WTC11 (cell line): ENCODE measurements around the gene LRRC8D. TPM values are rescaled to one million over a fixed set of nuclear protein-coding genes. Genes with fewer than 3 reads are reported as not detected.
A peak's percentile ranks its signal among the peaks of the same experiment; 100 is the strongest.

Experiments used
- ATAC-seq: fragments of 200-7000 bp; cut with Tn5 transposase; 2 replicates; pipeline ENCODE4 v1.10.0; 2021; ENCODE audit warnings: mild to moderate bottlenecking, moderate library complexity
- CTCF ChIA-PET: fragments of 300-600 bp; sonication (Branson Sonifier 250); formaldehyde crosslinking; loops from one replicate; lab custom pipeline; 2021; ENCODE audit warnings: antibody characterized with exemption; lab: Charles Lee
- POLR2A ChIA-PET: fragments of 350-600 bp; sonication (Branson Sonifier 250); formaldehyde crosslinking; loops from one replicate; lab custom pipeline; 2021; ENCODE audit warnings: antibody characterized with exemption; lab: Charles Lee
- DNase-seq: peaks from one replicate; pipeline ENCODE4 v3.0.0; 2021; ENCODE audit warnings: low spot score
- H3K27ac Mint-ChIP-seq: 2 replicates; pipeline ENCODE4 v1.8.0; 2021; ENCODE audit warnings: mixed read lengths
- H3K27me3 Mint-ChIP-seq: 2 replicates; pipeline ENCODE4 v1.8.0; 2021; ENCODE audit warnings: low read depth, mild to moderate bottlenecking, moderate library complexity, mixed read lengths
- H3K36me3 Mint-ChIP-seq: 2 replicates; pipeline ENCODE4 v1.8.0; 2021; ENCODE audit warnings: mixed read lengths
- H3K4me1 Mint-ChIP-seq: 2 replicates; pipeline ENCODE4 v1.8.0; 2022; ENCODE audit warnings: mixed read lengths
- H3K4me3 Mint-ChIP-seq: 2 replicates; pipeline ENCODE4 v1.8.0; 2021; ENCODE audit warnings: mild to moderate bottlenecking, moderate library complexity, mixed read lengths
- H3K9me3 Mint-ChIP-seq: 2 replicates; pipeline ENCODE4 v1.8.0; 2021; ENCODE audit warnings: mixed read lengths
- AFF4 ChIP-seq: sonication (generic); formaldehyde crosslinking; IDR thresholded peaks from 2 replicates; pipeline ENCODE4 v1.8.1; 2023; ENCODE audit warnings: mild to moderate bottlenecking, missing genetic modification reagents, borderline replicate concordance
- E2F5 ChIP-seq: sonication (generic); formaldehyde crosslinking; IDR thresholded peaks from 2 replicates; pipeline ENCODE4 v1.8.1; 2022; ENCODE audit warnings: mild to moderate bottlenecking, moderate library complexity, missing genetic modification reagents
- GRHL2 ChIP-seq: fragments of 250-450 bp; sonication (Bioruptor Pico); IDR thresholded peaks from 2 replicates; pipeline ENCODE4 v1.8.0; 2022; ENCODE audit warnings: mild to moderate bottlenecking, moderate library complexity; ENCODE audit not compliant: insufficient replicate concordance, severe bottlenecking
- GTF2I ChIP-seq: fragments of 250-450 bp; sonication (Bioruptor Pico); conservative IDR thresholded peaks from 2 replicates; pipeline ENCODE4 v1.4.0; 2021; ENCODE audit warnings: mild to moderate bottlenecking
- HMGA2 ChIP-seq: fragments of 250-450 bp; sonication (Bioruptor Pico); IDR thresholded peaks from 2 replicates; pipeline ENCODE4 v1.4.0; 2021; ENCODE audit warnings: mild to moderate bottlenecking, moderate library complexity
- JUN ChIP-seq: sonication (generic); formaldehyde crosslinking; IDR thresholded peaks from 2 replicates; pipeline ENCODE4 v1.8.0; 2023; ENCODE audit warnings: mild to moderate bottlenecking, missing genetic modification reagents
- MAX ChIP-seq: sonication (generic); formaldehyde crosslinking; IDR thresholded peaks from 2 replicates; pipeline ENCODE4 v1.8.0; 2022; ENCODE audit warnings: mild to moderate bottlenecking, missing genetic modification reagents
- MLX ChIP-seq: sonication (generic); formaldehyde crosslinking; IDR thresholded peaks from 2 replicates; pipeline ENCODE4 v1.8.1; 2023; ENCODE audit warnings: mild to moderate bottlenecking, missing genetic modification reagents, moderate library complexity
- PRDM15 ChIP-seq: sonication (generic); formaldehyde crosslinking; IDR thresholded peaks from 2 replicates; pipeline ENCODE4 v1.8.0; 2022; ENCODE audit warnings: missing genetic modification reagents
- RELA ChIP-seq: sonication (generic); formaldehyde crosslinking; IDR thresholded peaks from 2 replicates; pipeline ENCODE4 v1.8.1; 2022; ENCODE audit warnings: missing genetic modification reagents, mild to moderate bottlenecking, borderline replicate concordance
- SOX15 ChIP-seq: fragments of 250-450 bp; sonication (Bioruptor Pico); IDR thresholded peaks from 2 replicates; pipeline ENCODE4 v1.9.0; 2021; ENCODE audit warnings: mild to moderate bottlenecking
- TP53 ChIP-seq: sonication (generic); formaldehyde crosslinking; IDR thresholded peaks from 2 replicates; pipeline ENCODE4 v1.8.1; 2023; ENCODE audit warnings: mild to moderate bottlenecking, missing genetic modification reagents
- ZNF121 ChIP-seq: sonication (generic); formaldehyde crosslinking; IDR thresholded peaks from 2 replicates; pipeline ENCODE4 v1.8.0; 2023; ENCODE audit warnings: missing genetic modification reagents
- ZNF232 ChIP-seq: sonication (generic); formaldehyde crosslinking; IDR thresholded peaks from 2 replicates; pipeline ENCODE4 v1.8.0; 2022; ENCODE audit warnings: mild to moderate bottlenecking, missing genetic modification reagents
- total RNA-seq: library from RNA; stranded (reverse); gene quantifications from 3 replicates; pipeline ENCODE4 v1.2.3, GENCODE V29; 2021

Gene LRRC8D
- total RNA-seq, 1 experiment from 2014 or later = 42.6 TPM

GRCh38 chr1:89945852-89946476 lies 125.1 kb downstream of the LRRC8D start (continued):
- TF ChIP-seq TP53 (CRISPR knock-in tag) = no peak
- TF ChIP-seq ZNF121 = no peak

GRCh38 chr1:89946532-89946931 lies 125.7 kb downstream of the LRRC8D start:
- peaks cover 5% of the 10 kb centered on the region for H3K27me3 Mint-ChIP-seq
- POLR2A ChIA-PET = no interaction called here
- DNase-seq (no peak), ATAC-seq (no peak)
- H3K27ac Mint-ChIP-seq = no peak overlapping the region
- H3K9me3 Mint-ChIP-seq = no peaks in the 10 kb centered on the region
- H3K36me3 Mint-ChIP-seq = no peaks in the 10 kb centered on the region
- H3K4me1 Mint-ChIP-seq = peaks cover 33% of the 10 kb centered on the region
- no peak for TF ChIP-seq ZNF232
- no peak for TF ChIP-seq RELA
- TF ChIP-seq AFF4 (CRISPR knock-in tag) = no peak
- no peak for TF ChIP-seq JUN (CRISPR knock-in tag)
- no peak for TF ChIP-seq PRDM15 (CRISPR knock-in tag)
- no peak for TF ChIP-seq HMGA2 (CRISPR knock-in tag)
- no peak overlapping the region for H3K4me3 Mint-ChIP-seq
- CTCF ChIA-PET = no interaction called here

- ATAC-seq (no peak), DNase-seq (no peak)
- H3K4me1 Mint-ChIP-seq = peaks cover 36% of the 10 kb centered on the region
- POLR2A ChIA-PET = interaction anchor here (0.5 to 0.7 kb wide), 3 partner anchors 68 to 356 kb away, joined by 3 to 7 read pairs (median 3); no protein-coding TSS in a partner anchor
- no peaks in the 10 kb centered on the region for H3K36me3 Mint-ChIP-seq
- CTCF ChIA-PET = interaction anchor here (1.1 to 1.4 kb wide), 2 partner anchors 144 to 168 kb away, joined by 3 to 5 read pairs; no protein-coding TSS in a partner anchor
- TF ChIP-seq ZNF121 = peak; percentile 70
- TF ChIP-seq SOX15 (CRISPR knock-in tag) = no peak
- peaks cover 5% of the 10 kb centered on the region for H3K27me3 Mint-ChIP-seq
- H3K27ac Mint-ChIP-seq = no peak overlapping the region
- H3K9me3 Mint-ChIP-seq = no peaks in the 10 kb centered on the region
- H3K4me3 Mint-ChIP-seq = no peak overlapping the region
Measured at GRCh38 chr1:89948722-89949345, 128.0 kb downstream of the LRRC8D start.

GRCh38 chr1:89949991-89950624 lies 129.3 kb downstream of the LRRC8D start:
- DNase-seq = no peak
- H3K9me3 Mint-ChIP-seq = no peaks in the 10 kb centered on the region
- peaks cover 38% of the 10 kb centered on the region for H3K4me1 Mint-ChIP-seq
- peak overlapping the region; percentile 82 for H3K27ac Mint-ChIP-seq
- ATAC-seq = peak; percentile 18; the same call in 1 of the 2 replicates
- peaks cover under 1% of the 10 kb centered on the region for H3K27me3 Mint-ChIP-seq
- POLR2A ChIA-PET = interaction anchor here (0.7 kb wide), 1 partner anchor 14 kb away, joined by 4 read pairs; no protein-coding TSS in a partner anchor
- CTCF ChIA-PET = interaction anchor here (0.6 to 1.4 kb wide), 5 partner anchors 91 to 757 kb away, joined by 3 to 9 read pairs (median 5); no protein-coding TSS in a partner anchor
- no peaks in the 10 kb centered on the region for H3K36me3 Mint-ChIP-seq
- H3K4me3 Mint-ChIP-seq = no peak overlapping the region
- TF ChIP-seq E2F5 (no peak), MAX (CRISPR knock-in tag) (no peak), MLX (CRISPR knock-in tag) (no peak), GRHL2 (CRISPR knock-in tag) (no peak), GTF2I (CRISPR knock-in tag) (no peak), ZNF232 (no peak), AFF4 (CRISPR knock-in tag) (no peak)
